K562 (cell line): ENCODE data around the gene ZNF516. TPM values are rescaled to one million over a fixed set of nuclear protein-coding genes. Genes with fewer than 3 reads are reported as not detected.

Source experiments
- ATAC-seq: fragments of 200-7000 bp; cut with Tn5 transposase; 3 replicates; pipeline ENCODE4 v1.9.1; 2020; ENCODE audit warnings: moderate library complexity
- BruUV-seq: library from RNA; stranded (reverse); fragments of 400-500 nt; replicated peaks from 2 replicates; lab custom pipeline; 2021; lab: Mats Ljungman, UMichigan
- CTCF ChIA-PET: fragments of 300-600 bp; formaldehyde crosslinking; extraction: SDS; loops from one replicate; lab custom pipeline; 2021; ENCODE audit warnings: low intra/inter-chr PET ratio; lab: Yijun Ruan, JAX
- POLR2A ChIA-PET: fragments of 300-600, 350-650 bp; sonication (Branson Sonifier 250); formaldehyde crosslinking; extraction: SDS; loops from one replicate; lab custom pipeline; 2021; ENCODE audit warnings: antibody characterized with exemption, inconsistent platforms; lab: Yijun Ruan, JAX
- DNase-seq, 4 experiments: peaks; one replicate each; pipeline versions ENCODE4 v3.0.0 to v3.0.0-alpha.2; 2011 to 2018; ENCODE audit warnings: low spot score in 3 of 4, mixed read lengths in 3 of 4; ENCODE audit errors: extremely low read depth in 1 of 4
- FAIRE-seq: peaks from 2 replicates; lab custom pipeline; 2011; peaks lifted over from hg19 to GRCh38; lab: Jason Lieb, UNC
- H2AFZ ChIP-seq: 2 replicates; pipeline ENCODE4 v1.6.0; 2011; ENCODE audit warnings: low read depth, low read length, control low read depth, inconsistent platforms
- H3K27ac ChIP-seq: fragments of 200-600 bp; 3 replicates; pipeline ENCODE4 v1.8.0; 2011; ENCODE audit warnings: low read depth, mild to moderate bottlenecking, control low read depth, inconsistent platforms, low read length, moderate library complexity, mixed read lengths; ENCODE audit errors: extremely low read depth
- H3K27me3 ChIP-seq, 2 experiments: fragments of 300-600 bp in 1 of 2; 2 replicates in 1 of 2; 3 replicates in 1 of 2; pipeline versions ENCODE4 v1.6.0 to v1.8.0; 2011; ENCODE audit warnings: inconsistent platforms in 2 of 2, low read length in 2 of 2, mild to moderate bottlenecking in 1 of 2, mixed read lengths in 1 of 2, moderate library complexity in 1 of 2; ENCODE audit not compliant: control insufficient read depth in 2 of 2, insufficient read depth in 2 of 2
- H3K36me3 ChIP-seq: fragments of 300-600 bp; 3 replicates; pipeline ENCODE4 v1.8.0; 2011; ENCODE audit warnings: mild to moderate bottlenecking, low read length, inconsistent platforms; ENCODE audit not compliant: control insufficient read depth, insufficient read depth
- H3K4me1 ChIP-seq, 2 experiments: fragments of 200-600 bp in 1 of 2; replicated peaks in 1 of 2; 2 replicates in 1 of 2; 3 replicates in 1 of 2; pipeline versions ENCODE4 v1.5.1 to v1.8.0; 2011; ENCODE audit warnings: inconsistent platforms in 2 of 2, low read length in 2 of 2, mild to moderate bottlenecking in 1 of 2, mixed read lengths in 1 of 2, moderate library complexity in 1 of 2; ENCODE audit not compliant: control insufficient read depth in 2 of 2, insufficient read depth in 2 of 2
- H3K4me2 ChIP-seq: 2 replicates; pipeline ENCODE4 v1.6.1; 2011; ENCODE audit warnings: low read length, control low read depth, inconsistent platforms, mixed read lengths; ENCODE audit not compliant: insufficient read depth
- H3K4me3 ChIP-seq: fragments of 200-600 bp; sonication (generic), shearing (Covaris generic); 2 replicates; pipeline ENCODE4 v1.5.1; 2016; ENCODE audit warnings: control low read depth, inconsistent platforms
- H3K79me2 ChIP-seq: fragments of 200-600 bp; 3 replicates; pipeline ENCODE4 v1.8.0; 2011; ENCODE audit warnings: low read length, inconsistent platforms; ENCODE audit not compliant: control insufficient read depth, insufficient read depth
- H3K9ac ChIP-seq, 2 experiments: 2 replicates each; pipeline versions ENCODE4 v1.6.0 to v1.6.1; 2011; ENCODE audit warnings: low read depth in 2 of 2, low read length in 2 of 2, control low read depth in 1 of 2, inconsistent platforms in 1 of 2, mild to moderate bottlenecking in 1 of 2, mixed read lengths in 1 of 2; ENCODE audit not compliant: insufficient read depth in 1 of 2
- H3K9me1 ChIP-seq: one replicate; pipeline ENCODE4 v1.6.0; 2011; ENCODE audit warnings: inconsistent platforms, mild to moderate bottlenecking, low read length, moderate library complexity; ENCODE audit not compliant: control insufficient read depth, insufficient read depth
- H3K9me3 ChIP-seq: replicated peaks from 2 replicates; pipeline ENCODE4 v1.5.1; 2011; ENCODE audit warnings: low read depth, low read length, inconsistent platforms; ENCODE audit not compliant: control insufficient read depth, insufficient read depth
- H4K20me1 ChIP-seq: replicated peaks from 2 replicates; pipeline ENCODE4 v1.6.1; 2011; ENCODE audit warnings: low read length, inconsistent platforms, mixed read lengths; ENCODE audit not compliant: control insufficient read depth, insufficient read depth
- ETV6 ChIP-seq, 3 experiments: fragments of 150-350 bp in 1 of 3; sonication (generic) in 1 of 3; formaldehyde crosslinking in 1 of 3; IDR thresholded peaks; 2 replicates each; pipeline versions ENCODE4 v1.6.1 to v1.8.0; 2014 to 2022; ENCODE audit warnings: borderline replicate concordance in 2 of 3, low read depth in 2 of 3, antibody characterized with exemption in 1 of 3, low read length in 1 of 3, mild to moderate bottlenecking in 1 of 3, missing genetic modification reagents in 1 of 3
- FOXO4 ChIP-seq: fragments of 450-650 bp; formaldehyde crosslinking; IDR thresholded peaks from 2 replicates; pipeline ENCODE4 v1.4.0; 2020; ENCODE audit warnings: mild to moderate bottlenecking, moderate library complexity
- FOXP4 ChIP-seq: sonication (generic); formaldehyde crosslinking; IDR thresholded peaks from 2 replicates; pipeline ENCODE4 v1.8.0; 2022; ENCODE audit warnings: mild to moderate bottlenecking, missing genetic modification reagents, borderline replicate concordance
- HNRNPH1 ChIP-seq: fragments of 200-400 bp; formaldehyde crosslinking; optimal IDR thresholded peaks from 2 replicates; pipeline ENCODE3; 2017; ENCODE audit warnings: low read depth, mild to moderate bottlenecking, low read length, moderate library complexity
- NRF1 ChIP-seq, 2 experiments: fragments of 450-650 bp; IDR thresholded peaks in 1 of 2; conservative IDR thresholded peaks in 1 of 2; 2 replicates each; pipeline ENCODE4 v1.6.1; 2014; ENCODE audit warnings: mild to moderate bottlenecking in 2 of 2
- PCBP2 ChIP-seq: fragments of 200-400 bp; formaldehyde crosslinking; IDR thresholded peaks from 2 replicates; pipeline ENCODE4 v1.6.1; 2018; ENCODE audit warnings: low read length, low read depth, mild to moderate bottlenecking, moderate library complexity; ENCODE audit not compliant: poor library complexity, severe bottlenecking
- ZNF76 ChIP-seq: fragments of 250-450 bp; sonication (Bioruptor Pico); IDR thresholded peaks from 2 replicates; pipeline ENCODE4 v1.4.0; 2020; ENCODE audit warnings: mild to moderate bottlenecking, moderate library complexity, borderline replicate concordance
- whole genome bisulfite sequencing: fragments of 100-300 bp; shearing (Covaris generic); methylation state at CpG from one replicate; pipeline ENCODE4 v1.1.6; 2016; ENCODE audit warnings: low coverage, mixed read lengths; ENCODE audit not compliant: insufficient coverage; ENCODE audit errors: missing lambda C conversion rate; 5-methylcytosine and 5-hydroxymethylcytosine counted together
- in situ Hi-C: fragments of 300-500 bp; cut with MboI; formaldehyde crosslinking; loops from 4 replicates; pipeline ENCODE4 v1.15.0; 2018; ENCODE audit warnings: inconsistent platforms, mixed read lengths
- intact Hi-C: fragments of 100-400 bp; cut with micrococcal nuclease; formaldehyde crosslinking; loops from 2 replicates; pipeline ENCODE4 v1.14.2; 2022
- polyA plus RNA-seq, 8 experiments: library from polyadenylated mRNA; depleted of rRNA in 4 of 8; stranded (reverse) in 5 of 8; unstranded in 3 of 8; fragments of >200 nt; fragmentation: Nextera tagmentation in 2 of 8; fragmentation: Illumina TruSeq in 1 of 8; extraction: Ambion mirVana in 2 of 8; extraction: Trizol in 1 of 8; gene quantifications; 2 replicates each; pipeline versions ENCODE4 v1.2.1 to v1.2.3, GENCODE V29; 2011 to 2014; ENCODE audit warnings: inconsistent platforms in 1 of 8, missing spikeins in 1 of 8
- total RNA-seq, 7 experiments: library from RNA; depleted of rRNA in 6 of 7; stranded (reverse); fragments of >200 nt in 6 of 7; fragmentation: Illumina TruSeq in 2 of 7; extraction: Trizol in 2 of 7; gene quantifications; 2 replicates each; pipeline versions ENCODE4 v1.2.1 to v1.2.3, GENCODE V29; 2011 to 2021; ENCODE audit warnings: low replicate concordance in 1 of 7
- TF ChIP-seq, protein P1 (sequence below): fragments of 250-450 bp; sonication (Bioruptor Pico); IDR thresholded peaks from 2 replicates; pipeline ENCODE4 v1.8.0; 2021; ENCODE audit warnings: borderline replicate concordance, mild to moderate bottlenecking, moderate library complexity; ENCODE audit not compliant: poor library complexity, severe bottlenecking

Gene ZNF516
- total and polyA plus RNA-seq, 9 of the 15 experiments (the other 6 are each of a cell fraction or from before 2014, with no cell fraction given), result 0.04 to 0.20 (median 0.08) TPM; not detected in 3

GRCh38 chr18:76339246-76339620, 155.8 kb downstream of the ZNF516 start:
- FAIRE-seq, result no peak
- intact Hi-C loops, result no loop called here
- no peaks in the 10 kb centered on the region for H3K36me3 ChIP-seq
- ATAC-seq, result no peak
- no peak overlapping the region for H3K27ac ChIP-seq
- no peaks in the 10 kb centered on the region for H3K9me1 ChIP-seq
- no peaks in the 10 kb centered on the region for H3K4me1 ChIP-seq
- in situ Hi-C loops, result no loop called here
- 0% methylated on average over 2 of the region's 2 CpGs for WGBS
- BruUV-seq, result no TSS peak
- no peak for DNase-seq
- H3K4me2 ChIP-seq, result no peak overlapping the region
- H3K79me2 ChIP-seq, result no peaks in the 10 kb centered on the region
- no peaks in the 10 kb centered on the region for H3K27me3 ChIP-seq
- H2AFZ ChIP-seq, result no peak overlapping the region
- no peak overlapping the region for H3K9ac ChIP-seq
- H3K4me3 ChIP-seq, result no peak overlapping the region
- ChIA-PET CTCF (no interaction called here), POLR2A (no interaction called here)
- H3K9me3 ChIP-seq, result no peaks in the 10 kb centered on the region
- H4K20me1 ChIP-seq, result no peaks in the 10 kb centered on the region
- no peak for TF ChIP-seq FOXO4 (CRISPR knock-in tag)
- TF ChIP-seq HNRNPH1, result no peak
- TF ChIP-seq FOXP4 (CRISPR knock-in tag), result no peak
- TF ChIP-seq PCBP2, result no peak
- TF ChIP-seq, protein P1, sequence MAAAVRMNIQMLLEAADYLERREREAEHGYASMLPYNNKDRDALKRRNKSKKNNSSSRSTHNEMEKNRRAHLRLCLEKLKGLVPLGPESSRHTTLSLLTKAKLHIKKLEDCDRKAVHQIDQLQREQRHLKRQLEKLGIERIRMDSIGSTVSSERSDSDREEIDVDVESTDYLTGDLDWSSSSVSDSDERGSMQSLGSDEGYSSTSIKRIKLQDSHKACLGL (CRISPR knock-in tag), result no peak
- TF ChIP-seq ZNF76 (CRISPR knock-in tag), result no peak
- no peak for TF ChIP-seq NRF1 (conservative IDR thresholded peaks at IDR 0.05 in 1 of 2, IDR thresholded peaks at IDR 0.05 in 1 of 2)
- TF ChIP-seq ETV6 (IDR thresholded peaks at IDR 0.05; ENCODE audit: borderline replicate concordance in 1 of 2, low read depth in 2 of 2, low read length in 1 of 2), result no peak
- no peak for TF ChIP-seq ETV6 (CRISPR knock-in tag; IDR thresholded peaks at IDR 0.05; ENCODE audit: borderline replicate concordance)
